HG03565 (cell line): ENCODE results near the gene SMYD3.

Source experiments
- ATAC-seq: cut with Tn5 transposase; IDR thresholded peaks from one replicate; pipeline ENCODE4 v1.9.1; 2021; ENCODE audit warnings: mild to moderate bottlenecking, moderate library complexity; ENCODE audit not compliant: unreplicated experiment

Gene SMYD3

DNA sequence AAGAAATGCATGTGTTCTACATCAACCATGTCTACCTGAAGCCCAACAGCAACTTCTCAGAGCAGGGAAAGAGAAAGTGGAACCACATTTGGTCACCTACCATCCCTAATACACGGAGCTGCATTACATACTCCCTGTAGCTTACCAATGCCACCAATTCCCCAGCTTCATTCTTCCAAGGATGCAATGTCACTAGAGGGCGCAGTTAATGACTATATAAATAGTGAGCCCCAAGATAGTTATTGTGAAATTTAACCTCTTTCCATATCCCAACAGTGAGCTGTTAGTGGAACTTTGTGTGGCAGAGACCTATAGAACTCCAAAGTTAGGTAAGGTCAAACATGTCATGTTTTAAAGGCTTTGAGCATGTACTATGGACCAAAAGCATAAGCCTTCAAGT lies 618.3 kb downstream of the SMYD3 start:
- ATAC-seq: no peak

DNA sequence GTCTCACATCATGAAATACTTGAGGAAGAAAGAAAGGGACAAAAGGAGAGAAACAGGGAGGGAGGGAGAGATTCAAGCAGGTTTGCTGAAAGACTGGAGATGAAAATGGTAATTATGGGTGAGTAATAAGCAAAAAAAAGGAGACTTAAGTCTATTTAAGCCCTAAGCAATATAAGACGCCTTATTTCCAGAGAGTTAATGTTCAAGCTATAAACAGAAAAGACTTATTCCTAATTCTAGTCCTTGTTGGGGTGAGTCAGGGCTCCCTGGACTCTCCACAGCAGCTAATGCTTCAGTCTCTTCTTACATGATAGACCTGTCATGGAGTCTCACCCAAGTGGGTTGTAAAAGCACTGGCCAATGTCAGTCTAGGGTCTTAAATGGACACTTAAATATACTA lies 619.2 kb downstream of the SMYD3 start:
- no peak for ATAC-seq

DNA sequence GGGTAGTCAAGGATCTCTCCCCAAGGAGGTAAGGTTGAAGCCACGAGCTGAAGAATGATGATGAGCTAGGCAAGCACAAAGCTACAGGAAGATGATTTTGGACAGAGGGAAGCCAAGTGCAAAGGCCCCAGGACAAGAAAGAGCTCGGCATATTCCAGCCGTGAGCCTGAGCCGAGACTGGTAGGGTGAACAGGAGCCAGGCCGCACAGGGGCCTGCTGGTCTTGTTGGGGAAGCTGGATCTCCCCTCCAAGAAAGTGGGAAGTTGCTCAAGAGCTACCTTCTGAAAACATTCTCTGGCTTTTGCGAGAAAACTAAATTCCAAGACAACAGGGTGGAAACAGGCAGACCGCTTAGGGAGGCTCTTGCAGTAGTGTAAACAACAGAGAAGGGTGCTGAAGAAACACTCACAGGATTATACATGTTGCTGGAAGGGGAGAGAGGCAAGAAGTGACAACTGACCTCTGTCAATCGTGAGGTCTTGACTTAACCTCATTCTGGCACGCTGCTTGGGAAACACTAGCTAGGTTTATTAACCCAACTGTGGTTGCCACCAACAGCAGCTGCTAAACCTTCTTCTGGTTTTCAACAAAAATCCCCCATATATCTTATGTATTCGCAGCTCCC lies 625.2 kb downstream of the SMYD3 start:
- no peak for ATAC-seq

DNA sequence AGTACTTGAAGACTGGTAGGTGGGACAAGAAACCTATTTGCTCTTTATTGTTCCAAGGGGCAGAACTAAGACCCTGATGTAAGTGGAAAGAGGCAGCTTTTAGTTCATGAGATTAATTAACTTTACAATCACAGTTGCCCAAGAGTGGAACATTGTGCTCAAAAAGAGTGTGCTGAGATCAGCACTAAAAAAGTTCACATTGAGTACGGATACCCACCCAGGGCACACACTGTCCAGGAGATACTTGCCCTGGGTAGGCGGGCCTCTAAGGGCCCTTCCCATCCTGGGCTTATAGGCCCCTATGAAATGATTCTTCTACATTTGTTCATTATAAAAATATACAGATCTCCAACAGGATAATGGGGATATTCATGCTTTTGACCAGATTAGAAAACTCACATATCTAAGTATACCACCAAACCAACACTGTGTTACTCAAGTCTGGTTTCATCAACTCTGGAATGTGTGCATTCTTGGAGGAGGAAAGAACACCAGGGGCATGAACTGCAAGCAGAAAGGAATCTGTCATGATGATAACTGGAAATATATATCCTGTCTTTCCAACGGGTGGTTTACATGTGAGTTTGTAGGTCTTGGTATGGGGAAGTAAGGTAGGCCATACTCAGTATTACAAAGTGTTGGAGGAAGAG lies 626.2 kb downstream of the SMYD3 start:
- no peak for ATAC-seq

DNA sequence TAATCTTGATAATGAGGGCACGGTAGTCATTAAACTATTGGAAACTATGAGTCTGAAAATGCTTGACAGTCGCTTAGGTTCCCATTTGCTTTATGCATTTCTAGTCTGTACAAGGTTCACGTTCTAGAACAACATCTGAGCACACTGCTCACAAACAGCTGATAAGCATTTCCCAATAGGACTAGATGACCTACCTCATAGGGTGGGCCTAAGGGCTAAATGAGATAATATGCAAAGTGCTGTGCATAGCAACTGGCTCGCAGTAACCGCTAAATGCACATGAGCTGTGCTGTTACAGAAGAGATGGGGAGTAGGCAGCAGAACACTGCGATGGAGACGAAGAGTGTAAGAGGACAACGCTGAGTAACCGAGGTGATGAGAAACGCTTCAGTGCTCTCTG lies 628.0 kb downstream of the SMYD3 start:
- no peak for ATAC-seq

DNA sequence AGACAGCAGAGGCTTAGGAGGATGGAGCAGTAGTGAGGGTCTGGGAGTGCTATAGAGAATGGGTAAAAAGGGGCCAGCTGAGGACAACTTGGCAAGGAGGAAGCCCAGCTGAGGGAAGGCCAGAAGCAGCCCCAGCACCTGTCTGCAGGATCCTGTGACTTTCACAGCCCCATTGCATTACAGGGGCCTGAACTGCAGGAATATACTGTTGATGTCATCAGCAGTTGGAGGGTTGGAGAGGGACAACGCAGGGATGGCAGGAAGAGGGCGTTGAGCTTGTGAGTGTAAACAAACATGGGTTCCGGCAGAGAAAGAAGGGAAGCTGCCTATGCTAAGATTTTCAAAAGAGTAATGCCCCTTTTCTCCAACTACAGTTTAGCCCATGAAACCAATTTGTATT lies 628.5 kb downstream of the SMYD3 start:
- no peak for ATAC-seq

DNA sequence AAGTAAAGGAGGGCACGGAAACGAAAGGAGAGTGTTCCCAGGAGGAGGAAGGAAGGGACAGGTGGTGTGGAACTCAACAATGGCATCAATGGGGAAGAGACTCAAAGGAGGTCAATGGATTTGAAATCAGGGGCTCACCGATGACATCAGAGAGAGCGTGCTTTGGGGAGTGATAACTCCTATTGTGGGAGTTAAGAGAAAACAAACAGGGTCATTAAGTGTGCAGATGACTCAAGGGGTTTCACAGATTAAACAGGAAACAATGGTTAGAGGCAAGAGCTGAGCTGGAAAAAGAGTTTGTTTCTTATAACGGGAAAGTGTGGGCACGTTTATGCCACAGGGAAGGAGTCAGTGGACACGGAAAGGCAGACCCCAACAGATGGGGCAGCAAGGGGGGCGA lies 629.1 kb downstream of the SMYD3 start:
- ATAC-seq: no peak

DNA sequence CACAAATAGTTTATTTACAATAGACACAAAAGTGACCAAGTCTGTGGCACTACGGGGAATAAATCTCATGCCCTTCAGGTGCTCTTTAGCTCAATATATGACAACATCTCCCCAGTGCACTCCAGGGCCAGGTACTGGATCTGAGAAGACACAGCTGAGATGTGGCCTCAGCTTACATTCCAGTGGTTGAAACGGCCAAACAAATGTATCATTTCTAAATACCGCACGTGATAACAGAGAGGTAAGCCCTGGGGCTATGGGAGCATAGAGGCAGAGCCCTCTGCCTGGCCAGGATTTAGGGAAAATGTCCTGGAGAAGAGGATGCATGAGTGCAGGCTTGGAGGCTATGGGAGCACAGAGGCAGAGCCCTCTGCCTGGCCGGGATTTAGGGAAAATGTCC lies 630.5 kb downstream of the SMYD3 start:
- ATAC-seq: no peak

DNA sequence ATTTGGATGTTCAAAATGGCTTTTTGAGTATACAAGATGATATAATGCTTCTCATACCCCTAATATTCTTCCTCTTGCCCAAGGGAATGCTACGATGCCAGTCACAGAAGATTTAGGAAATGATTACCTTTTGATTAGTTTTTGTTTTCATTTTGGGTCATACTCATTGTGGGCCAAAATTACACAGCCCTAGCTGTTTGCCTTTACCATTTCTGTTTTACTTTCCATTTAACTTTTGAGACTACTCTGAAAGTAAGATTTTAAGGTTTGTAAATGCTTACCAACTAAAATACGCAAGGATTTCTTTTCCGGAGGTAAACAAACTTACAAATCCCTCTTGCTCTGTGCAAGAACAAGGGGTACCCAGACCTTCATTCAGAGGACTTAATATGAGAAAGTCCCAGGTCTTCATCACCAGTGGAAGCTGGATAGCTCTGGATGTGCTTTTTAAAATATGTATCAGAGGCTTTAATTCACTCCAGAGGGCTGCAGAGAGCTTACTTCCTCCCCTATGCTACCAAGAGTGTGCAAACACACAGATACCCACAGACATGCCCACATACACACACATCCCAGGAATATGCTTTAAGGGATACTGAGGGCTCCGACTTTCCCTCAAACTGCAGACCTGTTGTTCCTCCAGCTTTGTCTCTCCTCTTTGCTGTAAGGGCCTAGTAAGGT lies 631.4 kb downstream of the SMYD3 start:
- no peak for ATAC-seq

DNA sequence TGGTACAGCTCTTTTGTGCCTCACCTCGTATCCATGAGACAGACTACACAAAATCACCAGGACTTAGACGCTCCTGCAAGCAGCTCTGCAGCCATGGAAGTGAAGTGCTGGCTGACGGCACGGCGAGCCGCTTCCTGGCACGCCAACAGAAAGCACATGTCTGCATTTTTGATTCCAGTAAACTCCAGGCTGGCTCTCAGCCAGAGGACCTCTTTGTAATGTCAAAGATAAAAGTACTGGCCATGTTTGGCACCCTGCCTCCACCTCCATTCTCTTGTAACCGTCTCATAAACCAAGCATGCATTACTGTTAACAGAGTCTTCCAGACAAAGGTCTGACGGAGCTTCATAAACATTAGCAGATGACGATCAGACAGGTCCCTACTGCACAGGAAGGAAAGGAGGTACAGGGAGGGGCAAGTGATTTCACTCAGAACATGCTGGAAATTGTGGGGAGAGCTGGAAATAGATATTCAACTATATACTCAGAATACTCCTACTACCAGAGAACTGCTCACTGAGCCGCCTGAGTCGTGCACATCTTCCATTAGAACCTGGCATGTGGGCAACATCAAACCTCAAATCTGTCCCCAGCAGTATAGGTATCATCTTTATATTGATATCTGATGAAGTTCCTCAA lies 632.0 kb downstream of the SMYD3 start:
- no peak for ATAC-seq

DNA sequence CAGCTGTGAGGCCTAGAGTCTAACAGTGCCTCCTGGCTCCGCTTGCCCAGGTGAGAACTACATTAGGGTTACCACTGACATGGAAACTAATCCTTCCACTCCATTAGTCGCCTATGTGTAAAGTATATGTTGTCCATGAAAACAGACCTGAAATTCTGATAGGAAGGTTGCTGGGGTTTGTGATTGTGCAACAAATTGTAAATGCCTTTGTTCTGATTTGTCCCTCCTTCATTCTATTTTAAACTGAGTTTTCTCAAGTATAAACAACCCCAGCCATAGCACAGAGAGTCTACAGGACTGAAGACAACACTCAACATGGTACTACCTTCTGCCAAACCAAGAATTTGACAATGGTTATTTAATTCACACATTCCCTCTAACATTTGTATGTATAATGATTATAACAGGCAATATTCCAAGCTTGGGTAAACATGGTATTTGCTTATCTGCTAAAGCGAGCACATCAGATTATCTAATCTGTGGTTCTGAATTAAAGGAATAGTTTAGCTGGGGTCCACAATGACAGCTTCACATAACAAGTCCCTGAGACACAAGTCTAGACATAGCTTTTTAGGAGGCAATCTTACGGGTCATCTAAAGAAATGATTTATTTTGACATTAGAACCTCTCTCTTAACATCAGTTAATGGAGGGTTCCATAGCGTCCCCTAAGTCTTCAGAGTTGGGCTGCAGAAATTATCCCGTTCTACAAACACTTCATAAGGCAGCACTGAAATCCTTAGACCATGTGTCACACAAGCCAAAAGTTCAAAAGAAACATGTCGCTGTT lies 633.0 kb downstream of the SMYD3 start:
- no peak for ATAC-seq

DNA sequence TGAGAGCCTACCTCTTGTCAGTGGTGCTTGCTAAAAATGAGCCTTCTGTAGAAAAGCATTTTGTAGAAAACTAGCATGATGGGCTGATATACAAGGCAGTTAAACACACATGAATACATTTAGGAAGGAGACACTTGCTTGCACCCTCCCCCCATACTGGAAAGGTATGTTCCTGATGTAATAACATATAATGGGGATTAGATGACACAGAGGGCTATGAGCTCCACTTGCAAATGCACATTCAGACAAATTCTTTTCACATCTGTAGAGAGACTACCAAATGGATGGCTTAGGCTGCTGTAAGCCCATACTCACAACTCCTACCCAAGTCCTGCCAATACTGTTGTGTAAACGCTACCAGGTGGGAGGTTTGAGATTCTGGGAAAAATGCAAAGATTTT lies 634.0 kb downstream of the SMYD3 start:
- ATAC-seq: no peak

DNA sequence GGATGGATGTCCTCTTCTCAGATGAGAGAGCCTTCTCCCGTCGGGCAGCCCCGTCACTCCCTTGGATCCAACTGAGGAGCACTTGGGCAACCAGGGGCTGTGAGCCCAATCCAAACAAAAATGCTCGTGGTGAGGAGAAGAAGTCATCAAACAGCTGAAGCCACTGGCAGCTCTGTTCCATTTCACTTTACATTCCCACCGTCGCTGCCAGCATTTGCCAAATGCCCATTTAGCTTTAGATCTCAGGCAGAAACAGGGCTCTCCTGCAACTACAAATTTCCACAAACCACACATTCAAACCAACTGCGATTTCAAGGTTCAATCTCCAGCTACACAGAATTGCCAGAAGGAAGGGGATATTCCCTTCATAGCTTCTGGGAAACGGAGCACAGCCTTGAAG lies 634.6 kb downstream of the SMYD3 start:
- no peak for ATAC-seq

DNA sequence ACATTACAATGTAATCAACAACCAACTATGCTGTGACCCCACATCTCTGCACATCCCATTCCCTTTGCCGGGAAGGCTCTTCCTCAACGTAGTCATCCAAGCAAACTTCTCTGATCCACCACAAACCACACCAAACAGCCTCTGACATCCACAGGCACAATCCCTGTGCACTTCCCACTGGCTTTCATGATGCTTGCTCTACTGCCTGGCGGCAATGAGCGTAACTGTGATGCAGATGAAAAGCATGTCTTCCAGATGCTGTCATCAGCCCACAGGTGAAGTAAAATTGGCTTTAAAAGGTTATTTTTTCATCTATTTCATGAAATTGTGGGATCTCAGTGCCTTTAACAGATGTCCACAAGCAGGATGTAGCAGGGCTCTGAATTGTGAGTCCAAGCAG lies 635.2 kb downstream of the SMYD3 start:
- no peak for ATAC-seq

DNA sequence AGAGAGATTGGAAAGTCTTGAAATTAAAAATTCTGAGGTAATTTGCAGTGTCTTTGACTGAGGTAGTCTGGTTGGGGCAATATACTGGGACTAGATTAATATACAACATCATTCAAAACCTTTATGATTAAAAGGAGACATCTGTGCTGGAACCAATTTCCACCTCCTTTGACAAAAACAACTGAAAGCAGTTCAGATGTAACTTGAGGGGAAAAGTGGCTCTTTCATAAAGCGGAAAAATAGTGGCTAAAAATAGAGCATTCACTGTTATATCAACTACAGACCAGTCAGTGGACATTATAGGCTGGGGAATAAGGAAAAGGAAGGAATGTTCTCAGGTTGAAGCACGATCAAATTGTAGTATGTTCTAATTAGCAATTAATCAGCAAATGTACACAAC lies 635.9 kb downstream of the SMYD3 start:
- no peak for ATAC-seq

DNA sequence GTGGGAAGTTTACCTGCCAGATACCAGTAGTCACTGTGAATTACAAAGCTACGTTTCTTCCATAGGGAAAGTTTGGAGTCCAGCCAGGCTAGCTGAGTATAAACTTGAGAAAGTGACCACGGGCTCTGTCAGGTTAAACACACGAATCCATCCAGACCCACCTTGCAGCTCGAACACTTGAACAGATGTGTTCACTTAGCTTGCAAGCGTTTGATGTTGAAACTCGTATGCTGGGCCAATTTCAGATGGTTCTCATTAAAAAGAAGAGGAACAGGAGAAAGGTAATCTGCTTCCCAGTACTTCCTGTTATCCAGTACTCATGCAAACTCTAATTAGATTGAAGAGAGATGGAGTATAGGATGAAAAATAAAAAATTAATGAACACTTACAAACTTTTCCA lies 636.4 kb downstream of the SMYD3 start:
- ATAC-seq: no peak

DNA sequence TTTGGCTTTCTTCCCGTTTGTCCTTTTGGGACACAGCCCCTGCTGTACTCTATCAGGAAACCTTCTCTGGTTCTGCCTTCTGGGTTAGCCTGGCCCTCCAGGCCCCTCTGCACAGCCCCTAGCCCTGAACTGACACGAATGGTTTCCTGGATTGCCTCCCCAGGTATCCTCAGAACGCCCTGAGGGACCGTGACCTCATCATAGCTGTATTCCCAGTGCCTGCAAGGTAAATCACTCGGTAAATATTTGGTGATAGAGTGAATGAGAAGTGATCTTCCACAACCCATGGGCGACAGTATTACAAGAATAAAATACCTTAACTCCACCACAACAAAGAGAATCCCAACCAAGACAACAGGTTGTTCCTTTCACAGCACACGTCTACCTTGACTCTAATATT lies 637.2 kb downstream of the SMYD3 start:
- no peak for ATAC-seq

DNA sequence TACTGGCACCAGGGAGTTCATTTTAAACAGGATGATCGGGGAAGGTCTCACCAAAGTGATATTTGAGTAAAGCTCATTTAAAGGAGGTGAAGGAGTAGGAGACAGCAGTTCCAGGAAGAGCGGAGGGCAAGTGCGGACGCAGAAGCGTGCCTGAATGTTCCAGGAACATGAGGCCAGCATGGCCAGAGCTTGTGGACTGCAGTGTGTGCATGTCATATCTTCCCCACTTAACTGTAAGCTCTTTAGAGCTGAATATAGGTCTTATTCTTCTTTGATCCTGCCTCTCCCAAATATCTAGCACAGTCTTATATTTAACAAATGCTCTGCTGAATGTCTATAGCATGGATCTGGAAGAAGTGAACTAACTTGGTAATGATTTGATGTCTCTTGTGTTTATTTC lies 639.3 kb downstream of the SMYD3 start:
- ATAC-seq: no peak

DNA sequence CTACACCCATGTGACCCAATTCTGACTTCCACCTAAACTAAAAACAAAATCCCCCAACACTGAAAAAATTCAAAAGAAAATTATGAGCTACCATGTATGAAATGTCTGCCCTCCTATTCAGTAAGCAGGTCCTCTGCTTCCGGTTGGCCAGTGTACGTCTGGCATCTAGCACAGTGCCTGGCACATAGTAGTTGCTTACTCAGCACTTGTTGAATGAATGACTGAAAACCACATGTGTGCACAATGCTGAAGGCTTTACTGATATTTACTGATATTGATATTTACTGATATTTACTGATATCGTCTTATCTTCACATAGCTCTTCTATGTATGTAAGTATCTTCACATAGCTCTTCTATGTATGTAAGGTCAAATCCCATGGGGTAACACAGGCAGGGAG lies 642.2 kb downstream of the SMYD3 start:
- no peak for ATAC-seq

DNA sequence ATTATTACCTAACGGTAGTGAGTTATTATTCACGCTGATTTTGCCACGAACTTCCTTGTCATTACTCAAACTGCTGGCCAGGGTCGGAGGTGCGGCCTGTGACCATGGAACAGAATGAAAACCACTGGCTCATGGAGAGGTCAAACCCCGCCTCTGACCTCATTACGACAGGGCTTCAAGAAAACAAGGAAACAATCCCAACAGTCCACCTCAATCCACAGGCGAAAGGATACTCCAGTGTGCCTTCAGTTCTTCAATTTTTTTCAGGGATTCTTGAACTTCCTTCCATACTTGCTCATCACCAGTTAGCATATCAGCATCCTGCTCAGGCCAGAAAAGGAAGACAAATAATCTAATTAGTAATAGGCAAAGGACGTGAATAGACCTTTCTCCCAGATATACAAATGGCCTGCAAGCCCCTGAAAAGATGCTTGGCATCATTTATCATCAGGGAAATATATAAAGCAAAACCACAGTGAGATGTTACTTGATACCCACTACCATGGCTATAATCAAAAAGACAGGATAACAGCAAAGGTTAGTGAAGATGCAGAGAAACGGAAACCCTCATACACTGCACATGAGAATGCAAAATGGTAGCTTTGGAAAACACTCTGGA lies 643.4 kb downstream of the SMYD3 start:
- no peak for ATAC-seq
